HEK293 (cell line): Measurements from ENCODE around the gene MACROH2A2.
"Not testable (repeated sequence)": the region's sequence is repeated elsewhere in the genome, so short reads cannot be mapped to it uniquely, and the experiment has no call there.

ENCODE experiments used
- CTCF ChIA-PET: fragments of 350-600 bp; formaldehyde crosslinking; extraction: SDS; loops from one replicate; lab custom pipeline; 2021; ENCODE audit warnings: antibody characterized with exemption; lab: Yijun Ruan, JAX
- POLR2A ChIA-PET: fragments of 300-600 bp; formaldehyde crosslinking; extraction: SDS; loops from one replicate; lab custom pipeline; 2020; ENCODE audit warnings: antibody characterized with exemption, inconsistent platforms; lab: Yijun Ruan, JAX
- H3K27ac ChIP-seq: fragments of 200-500 bp; sonication (Bioruptor generic); 2 replicates; pipeline ENCODE4 v1.5.1; 2014; ENCODE audit warnings: low read depth, low read length, control low read depth, inconsistent platforms; ENCODE audit errors: extremely low read depth
- H3K36me3 ChIP-seq, 2 experiments: fragments of 200-500 bp in 1 of 2; sonication (Bioruptor generic) in 1 of 2; 1 replicate in 1 of 2; 2 replicates in 1 of 2; pipeline ENCODE4 v1.5.1; 2014 to 2017; ENCODE audit warnings: inconsistent platforms in 2 of 2, low read length in 2 of 2; ENCODE audit not compliant: control insufficient read depth in 2 of 2, insufficient read depth in 1 of 2
- H3K4me1 ChIP-seq: fragments of 200-500 bp; sonication (Bioruptor generic); 2 replicates; pipeline ENCODE4 v1.5.1; 2014; ENCODE audit warnings: mild to moderate bottlenecking, low read length, inconsistent platforms; ENCODE audit not compliant: control insufficient read depth, insufficient read depth
- H3K4me3 ChIP-seq: 2 replicates; pipeline ENCODE4 v1.5.1; 2011; ENCODE audit warnings: low read depth, mild to moderate bottlenecking, control low read depth, low read length, moderate library complexity
- H3K9me3 ChIP-seq: fragments of 200-500 bp; sonication (Bioruptor generic); 2 replicates; pipeline ENCODE4 v1.5.1; 2014; ENCODE audit warnings: low read depth, low read length, inconsistent platforms; ENCODE audit not compliant: control insufficient read depth, insufficient read depth
- KLF16 ChIP-seq: fragments of 450-650 bp; formaldehyde crosslinking; IDR thresholded peaks from 2 replicates; pipeline ENCODE4 v1.5.1; 2017; ENCODE audit warnings: missing biosample characterization, missing genetic modification characterization
- KLF8 ChIP-seq: fragments of 450-650 bp; formaldehyde crosslinking; IDR thresholded peaks from 2 replicates; pipeline ENCODE4 v1.5.1; 2016; ENCODE audit warnings: missing biosample characterization, missing genetic modification characterization
- SP3 ChIP-seq: fragments of 450-650 bp; formaldehyde crosslinking; IDR thresholded peaks from 2 replicates; pipeline ENCODE4 v1.5.1; 2016; ENCODE audit warnings: missing biosample characterization, missing genetic modification characterization
- TRIM28 ChIP-seq: IDR thresholded peaks from 2 replicates; pipeline ENCODE4 v1.6.1; 2011; ENCODE audit warnings: low read length, control low read depth, borderline replicate concordance
- ZBTB21 ChIP-seq: fragments of 450-650 bp; formaldehyde crosslinking; IDR thresholded peaks from 2 replicates; pipeline ENCODE4 v1.5.1; 2017; ENCODE audit warnings: missing biosample characterization, missing genetic modification characterization
- ZIC2 ChIP-seq: fragments of 450-650 bp; formaldehyde crosslinking; IDR thresholded peaks from 2 replicates; pipeline ENCODE4 v1.5.1; 2016; ENCODE audit warnings: missing biosample characterization, missing genetic modification characterization
- ZNF146 ChIP-seq: fragments of 450-650 bp; formaldehyde crosslinking; IDR thresholded peaks from 2 replicates; pipeline ENCODE4 v1.5.1; 2016; ENCODE audit warnings: missing biosample characterization, missing genetic modification characterization
- ZNF184 ChIP-seq: fragments of 450-650 bp; IDR thresholded peaks from 2 replicates; pipeline ENCODE4 v1.5.1; 2018; ENCODE audit warnings: missing biosample characterization, mild to moderate bottlenecking, missing genetic modification characterization
- ZNF19 ChIP-seq: fragments of 450-650 bp; formaldehyde crosslinking; IDR thresholded peaks from 2 replicates; pipeline ENCODE4; 2016; ENCODE audit warnings: missing biosample characterization, missing genetic modification characterization, low read depth
- ZNF23 ChIP-seq: fragments of 450-650 bp; formaldehyde crosslinking; IDR thresholded peaks from 2 replicates; pipeline ENCODE4 v1.5.1; 2016; ENCODE audit warnings: missing biosample characterization, missing genetic modification characterization, borderline replicate concordance
- ZNF266 ChIP-seq: fragments of 450-650 bp; formaldehyde crosslinking; IDR thresholded peaks from 2 replicates; pipeline ENCODE4 v1.5.1; 2016; ENCODE audit warnings: missing biosample characterization, missing genetic modification characterization, low read depth
- ZNF404 ChIP-seq: fragments of 450-650 bp; formaldehyde crosslinking; IDR thresholded peaks from 2 replicates; pipeline ENCODE4 v1.5.1; 2017; ENCODE audit warnings: missing biosample characterization, missing genetic modification characterization
- ZNF530 ChIP-seq: fragments of 450-650 bp; formaldehyde crosslinking; IDR thresholded peaks from 2 replicates; pipeline ENCODE4 v1.5.1; 2016; ENCODE audit warnings: low read depth, missing biosample characterization, missing genetic modification characterization
- ZNF561 ChIP-seq: fragments of 450-650 bp; IDR thresholded peaks from 2 replicates; pipeline ENCODE4 v1.5.1; 2018; ENCODE audit warnings: missing biosample characterization, missing genetic modification characterization, borderline replicate concordance
- ZNF621 ChIP-seq: fragments of 450-650 bp; formaldehyde crosslinking; IDR thresholded peaks from 2 replicates; pipeline ENCODE4 v1.5.1; 2017; ENCODE audit warnings: missing biosample characterization, missing genetic modification characterization
- ZNF677 ChIP-seq: fragments of 450-650 bp; IDR thresholded peaks from 2 replicates; pipeline ENCODE4 v1.5.0; 2018; ENCODE audit warnings: missing biosample characterization, mild to moderate bottlenecking, missing genetic modification characterization, moderate library complexity
- ZSCAN30 ChIP-seq: fragments of 450-650 bp; IDR thresholded peaks from 2 replicates; pipeline ENCODE4 v1.5.1; 2018; ENCODE audit warnings: missing biosample characterization, mild to moderate bottlenecking, missing genetic modification characterization, moderate library complexity
- TF ChIP-seq, protein P1 (sequence below): fragments of 450-650 bp; formaldehyde crosslinking; IDR thresholded peaks from 2 replicates; pipeline ENCODE4 v1.5.1; 2016; ENCODE audit warnings: missing biosample characterization, missing genetic modification characterization
- TF ChIP-seq, protein P2 (sequence below): fragments of 450-650 bp; formaldehyde crosslinking; IDR thresholded peaks from 2 replicates; pipeline ENCODE4 v1.5.1; 2016; ENCODE audit warnings: missing biosample characterization, missing genetic modification characterization
- TF ChIP-seq, protein P3 (sequence below): fragments of 450-650 bp; formaldehyde crosslinking; IDR thresholded peaks from 2 replicates; pipeline ENCODE4 v1.5.1; 2016; ENCODE audit warnings: missing biosample characterization, missing genetic modification characterization
- TF ChIP-seq, protein P4 (sequence below): fragments of 450-650 bp; formaldehyde crosslinking; IDR thresholded peaks from 2 replicates; pipeline ENCODE4 v1.5.1; 2017; ENCODE audit warnings: missing biosample characterization, missing genetic modification characterization
- TF ChIP-seq, protein P5 (sequence below): fragments of 450-650 bp; formaldehyde crosslinking; IDR thresholded peaks from 2 replicates; pipeline ENCODE4 v1.5.1; 2017; ENCODE audit warnings: missing biosample characterization, mild to moderate bottlenecking, missing genetic modification characterization, moderate library complexity
- TF ChIP-seq, protein P6 (sequence below): fragments of 450-650 bp; formaldehyde crosslinking; IDR thresholded peaks from 2 replicates; pipeline ENCODE4 v1.5.1; 2017; ENCODE audit warnings: missing biosample characterization, missing genetic modification characterization
- TF ChIP-seq, protein P7 (sequence below): fragments of 450-650 bp; formaldehyde crosslinking; IDR thresholded peaks from 2 replicates; pipeline ENCODE4 v1.5.1; 2016; ENCODE audit warnings: missing biosample characterization, missing genetic modification characterization

Gene MACROH2A2

DNA sequence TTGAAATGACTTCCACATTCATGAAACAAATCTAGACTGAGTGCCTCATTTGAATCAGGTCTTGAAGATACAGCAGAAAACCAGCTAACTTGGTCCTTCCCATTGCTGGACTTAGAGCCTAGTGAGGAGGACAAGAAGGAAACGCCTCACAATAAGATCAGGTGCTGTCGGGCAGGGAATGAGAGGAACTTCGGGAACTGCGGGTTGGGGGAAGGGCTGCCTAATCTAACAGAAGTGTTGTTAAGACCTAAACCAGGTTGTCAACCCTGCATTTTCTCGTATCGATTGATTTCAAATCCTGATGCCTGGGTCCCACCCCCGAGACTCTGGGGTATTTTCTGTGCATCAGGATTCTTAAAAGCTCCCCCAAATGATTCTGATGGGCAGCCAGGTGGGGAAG is 26.3 kb downstream of the MACROH2A2 start (continued):
- TF ChIP-seq KLF16 (no peak), ZNF146 (tag by site-specific recombination) (no peak), ZNF23 (no peak), ZNF184 (tag by site-specific recombination) (no peak), ZIC2 (tag by site-specific recombination) (no peak), ZSCAN30 (tag by site-specific recombination) (no peak), KLF8 (tag by site-specific recombination) (no peak)
- TF ChIP-seq, protein P1, sequence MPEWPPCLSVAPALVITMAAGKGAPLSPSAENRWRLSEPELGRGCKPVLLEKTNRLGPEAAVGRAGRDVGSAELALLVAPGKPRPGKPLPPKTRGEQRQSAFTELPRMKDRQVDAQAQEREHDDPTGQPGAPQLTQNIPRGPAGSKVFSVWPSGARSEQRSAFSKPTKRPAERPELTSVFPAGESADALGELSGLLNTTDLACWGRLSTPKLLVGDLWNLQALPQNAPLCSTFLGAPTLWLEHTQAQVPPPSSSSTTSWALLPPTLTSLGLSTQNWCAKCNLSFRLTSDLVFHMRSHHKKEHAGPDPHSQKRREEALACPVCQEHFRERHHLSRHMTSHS: no peak

DNA sequence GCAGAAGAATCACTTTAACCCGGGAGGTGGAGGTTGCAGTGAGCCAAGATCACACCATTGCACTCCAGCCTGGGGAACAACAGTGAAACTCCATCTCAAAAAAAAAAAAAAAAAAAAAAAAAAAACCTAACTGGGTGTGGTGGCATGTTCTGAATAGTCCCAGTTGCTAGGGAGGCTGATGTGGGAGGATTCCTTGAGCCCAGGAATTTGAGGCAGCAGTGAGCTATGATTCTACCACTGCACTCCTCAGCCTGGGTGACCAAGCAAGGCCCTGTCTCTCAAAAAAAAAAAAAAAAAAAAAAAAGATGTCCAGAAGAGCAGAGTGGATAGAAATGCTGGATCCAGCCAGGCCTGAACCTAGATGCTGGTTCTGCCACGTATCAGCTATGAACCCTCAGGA is 28.1 kb downstream of the MACROH2A2 start:
- H3K9me3 ChIP-seq, H3K4me3 ChIP-seq, H3K4me1 ChIP-seq, H3K27ac ChIP-seq, POLR2A ChIA-PET: not testable (repeated sequence)
- peaks cover 0 to 22% of the 10 kb centered on the region in 2 experiments; a peak in 2 of 3 replicates for H3K36me3 ChIP-seq
- CTCF ChIA-PET: interaction anchor here (1.3 kb wide), 1 partner anchor 65 kb away, joined by 3 read pairs; no protein-coding TSS in a partner anchor
- TF ChIP-seq, protein P2, sequence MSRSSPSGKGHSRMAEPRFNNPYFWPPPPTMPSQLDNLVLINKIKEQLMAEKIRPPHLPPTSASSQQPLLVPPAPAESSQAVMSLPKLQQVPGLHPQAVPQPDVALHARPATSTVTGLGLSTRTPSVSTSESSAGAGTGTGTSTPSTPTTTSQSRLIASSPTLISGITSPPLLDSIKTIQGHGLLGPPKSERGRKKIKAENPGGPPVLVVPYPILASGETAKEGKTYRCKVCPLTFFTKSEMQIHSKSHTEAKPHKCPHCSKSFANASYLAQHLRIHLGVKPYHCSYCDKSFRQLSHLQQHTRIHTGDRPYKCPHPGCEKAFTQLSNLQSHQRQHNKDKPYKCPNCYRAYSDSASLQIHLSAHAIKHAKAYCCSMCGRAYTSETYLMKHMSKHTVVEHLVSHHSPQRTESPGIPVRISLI: peak; percentile 85

DNA sequence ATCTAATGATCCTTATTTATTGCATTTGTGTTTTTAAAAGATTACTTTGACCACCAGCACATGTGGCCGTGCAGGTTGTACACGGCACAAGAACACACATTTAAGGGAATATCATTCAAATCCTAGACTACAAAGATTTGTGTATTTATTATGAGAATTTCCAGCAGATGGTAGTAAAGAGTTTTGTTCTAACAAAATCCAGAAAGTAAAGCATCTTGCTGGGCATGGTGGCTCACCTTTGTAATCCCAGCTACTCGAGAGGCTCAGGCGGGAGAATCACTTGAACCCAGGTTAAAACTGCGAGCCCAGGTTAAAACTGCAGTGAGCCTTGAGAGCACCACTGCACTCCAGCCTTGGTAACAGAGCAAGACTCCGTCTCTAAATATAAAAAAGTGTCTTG is 31.5 kb downstream of the MACROH2A2 start:
- no peak for TF ChIP-seq ZNF19
- no peak for TF ChIP-seq ZNF621 (tag by site-specific recombination)
- TF ChIP-seq TRIM28: no peak
- TF ChIP-seq ZBTB21: no peak
- TF ChIP-seq ZNF530 (tag by site-specific recombination): no peak
- no peak for TF ChIP-seq KLF8 (tag by site-specific recombination)
- no peak for TF ChIP-seq ZNF404
- no peak for TF ChIP-seq ZNF266 (tag by site-specific recombination)
- TF ChIP-seq, protein P3, sequence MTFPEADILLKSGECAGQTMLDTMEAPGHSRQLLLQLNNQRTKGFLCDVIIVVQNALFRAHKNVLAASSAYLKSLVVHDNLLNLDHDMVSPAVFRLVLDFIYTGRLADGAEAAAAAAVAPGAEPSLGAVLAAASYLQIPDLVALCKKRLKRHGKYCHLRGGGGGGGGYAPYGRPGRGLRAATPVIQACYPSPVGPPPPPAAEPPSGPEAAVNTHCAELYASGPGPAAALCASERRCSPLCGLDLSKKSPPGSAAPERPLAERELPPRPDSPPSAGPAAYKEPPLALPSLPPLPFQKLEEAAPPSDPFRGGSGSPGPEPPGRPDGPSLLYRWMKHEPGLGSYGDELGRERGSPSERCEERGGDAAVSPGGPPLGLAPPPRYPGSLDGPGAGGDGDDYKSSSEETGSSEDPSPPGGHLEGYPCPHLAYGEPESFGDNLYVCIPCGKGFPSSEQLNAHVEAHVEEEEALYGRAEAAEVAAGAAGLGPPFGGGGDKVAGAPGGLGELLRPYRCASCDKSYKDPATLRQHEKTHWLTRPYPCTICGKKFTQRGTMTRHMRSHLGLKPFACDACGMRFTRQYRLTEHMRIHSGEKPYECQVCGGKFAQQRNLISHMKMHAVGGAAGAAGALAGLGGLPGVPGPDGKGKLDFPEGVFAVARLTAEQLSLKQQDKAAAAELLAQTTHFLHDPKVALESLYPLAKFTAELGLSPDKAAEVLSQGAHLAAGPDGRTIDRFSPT (tag by site-specific recombination): no peak
- no peak for TF ChIP-seq ZNF561 (tag by site-specific recombination)
- TF ChIP-seq SP3 (tag by site-specific recombination): no peak
- TF ChIP-seq, protein P4, sequence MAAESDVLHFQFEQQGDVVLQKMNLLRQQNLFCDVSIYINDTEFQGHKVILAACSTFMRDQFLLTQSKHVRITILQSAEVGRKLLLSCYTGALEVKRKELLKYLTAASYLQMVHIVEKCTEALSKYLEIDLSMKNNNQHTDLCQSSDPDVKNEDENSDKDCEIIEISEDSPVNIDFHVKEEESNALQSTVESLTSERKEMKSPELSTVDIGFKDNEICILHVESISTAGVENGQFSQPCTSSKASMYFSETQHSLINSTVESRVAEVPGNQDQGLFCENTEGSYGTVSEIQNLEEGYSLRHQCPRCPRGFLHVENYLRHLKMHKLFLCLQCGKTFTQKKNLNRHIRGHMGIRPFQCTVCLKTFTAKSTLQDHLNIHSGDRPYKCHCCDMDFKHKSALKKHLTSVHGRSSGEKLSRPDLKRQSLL: no peak
- TF ChIP-seq, protein P5, sequence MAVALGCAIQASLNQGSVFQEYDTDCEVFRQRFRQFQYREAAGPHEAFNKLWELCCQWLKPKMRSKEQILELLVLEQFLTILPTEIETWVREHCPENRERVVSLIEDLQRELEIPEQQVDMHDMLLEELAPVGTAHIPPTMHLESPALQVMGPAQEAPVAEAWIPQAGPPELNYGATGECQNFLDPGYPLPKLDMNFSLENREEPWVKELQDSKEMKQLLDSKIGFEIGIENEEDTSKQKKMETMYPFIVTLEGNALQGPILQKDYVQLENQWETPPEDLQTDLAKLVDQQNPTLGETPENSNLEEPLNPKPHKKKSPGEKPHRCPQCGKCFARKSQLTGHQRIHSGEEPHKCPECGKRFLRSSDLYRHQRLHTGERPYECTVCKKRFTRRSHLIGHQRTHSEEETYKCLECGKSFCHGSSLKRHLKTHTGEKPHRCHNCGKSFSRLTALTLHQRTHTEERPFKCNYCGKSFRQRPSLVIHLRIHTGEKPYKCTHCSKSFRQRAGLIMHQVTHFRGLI (tag by site-specific recombination): no peak
- TF ChIP-seq, protein P6, sequence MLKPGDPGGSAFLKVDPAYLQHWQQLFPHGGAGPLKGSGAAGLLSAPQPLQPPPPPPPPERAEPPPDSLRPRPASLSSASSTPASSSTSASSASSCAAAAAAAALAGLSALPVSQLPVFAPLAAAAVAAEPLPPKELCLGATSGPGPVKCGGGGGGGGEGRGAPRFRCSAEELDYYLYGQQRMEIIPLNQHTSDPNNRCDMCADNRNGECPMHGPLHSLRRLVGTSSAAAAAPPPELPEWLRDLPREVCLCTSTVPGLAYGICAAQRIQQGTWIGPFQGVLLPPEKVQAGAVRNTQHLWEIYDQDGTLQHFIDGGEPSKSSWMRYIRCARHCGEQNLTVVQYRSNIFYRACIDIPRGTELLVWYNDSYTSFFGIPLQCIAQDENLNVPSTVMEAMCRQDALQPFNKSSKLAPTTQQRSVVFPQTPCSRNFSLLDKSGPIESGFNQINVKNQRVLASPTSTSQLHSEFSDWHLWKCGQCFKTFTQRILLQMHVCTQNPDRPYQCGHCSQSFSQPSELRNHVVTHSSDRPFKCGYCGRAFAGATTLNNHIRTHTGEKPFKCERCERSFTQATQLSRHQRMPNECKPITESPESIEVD: no peak
- TF ChIP-seq, protein P7, sequence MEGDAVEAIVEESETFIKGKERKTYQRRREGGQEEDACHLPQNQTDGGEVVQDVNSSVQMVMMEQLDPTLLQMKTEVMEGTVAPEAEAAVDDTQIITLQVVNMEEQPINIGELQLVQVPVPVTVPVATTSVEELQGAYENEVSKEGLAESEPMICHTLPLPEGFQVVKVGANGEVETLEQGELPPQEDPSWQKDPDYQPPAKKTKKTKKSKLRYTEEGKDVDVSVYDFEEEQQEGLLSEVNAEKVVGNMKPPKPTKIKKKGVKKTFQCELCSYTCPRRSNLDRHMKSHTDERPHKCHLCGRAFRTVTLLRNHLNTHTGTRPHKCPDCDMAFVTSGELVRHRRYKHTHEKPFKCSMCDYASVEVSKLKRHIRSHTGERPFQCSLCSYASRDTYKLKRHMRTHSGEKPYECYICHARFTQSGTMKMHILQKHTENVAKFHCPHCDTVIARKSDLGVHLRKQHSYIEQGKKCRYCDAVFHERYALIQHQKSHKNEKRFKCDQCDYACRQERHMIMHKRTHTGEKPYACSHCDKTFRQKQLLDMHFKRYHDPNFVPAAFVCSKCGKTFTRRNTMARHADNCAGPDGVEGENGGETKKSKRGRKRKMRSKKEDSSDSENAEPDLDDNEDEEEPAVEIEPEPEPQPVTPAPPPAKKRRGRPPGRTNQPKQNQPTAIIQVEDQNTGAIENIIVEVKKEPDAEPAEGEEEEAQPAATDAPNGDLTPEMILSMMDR (tag by site-specific recombination): no peak
- TF ChIP-seq ZNF677 (tag by site-specific recombination): no peak
- Histone ChIP-seq H3K4me1 (no peaks in the 10 kb centered on the region), H3K9me3 (no peaks in the 10 kb centered on the region), H3K36me3 (peaks cover 0 to 4% of the 10 kb centered on the region in 2 experiments; a peak in 2 of 3 replicates), H3K27ac (no peak overlapping the region), H3K4me3 (no peak overlapping the region)
- CTCF ChIA-PET: interaction anchor here (0.8 kb wide), 1 partner anchor 29 kb away, joined by 4 read pairs; no protein-coding TSS in a partner anchor
- POLR2A ChIA-PET: interaction anchor here (1.2 kb wide), 1 partner anchor 62 kb away, joined by 4 read pairs; the partner anchor contains the start of gene TYSND1
